HG02588 (cell line): ENCODE measurements around the gene SLC23A2.
A peak's percentile ranks its signal among the peaks of the same experiment; 100 is the strongest.

Experiments used
- ATAC-seq: cut with Tn5 transposase; IDR thresholded peaks from one replicate; pipeline ENCODE4 v1.9.1; 2021; ENCODE audit warnings: mild to moderate bottlenecking, moderate library complexity; ENCODE audit not compliant: unreplicated experiment

SLC23A2 gene

DNA sequence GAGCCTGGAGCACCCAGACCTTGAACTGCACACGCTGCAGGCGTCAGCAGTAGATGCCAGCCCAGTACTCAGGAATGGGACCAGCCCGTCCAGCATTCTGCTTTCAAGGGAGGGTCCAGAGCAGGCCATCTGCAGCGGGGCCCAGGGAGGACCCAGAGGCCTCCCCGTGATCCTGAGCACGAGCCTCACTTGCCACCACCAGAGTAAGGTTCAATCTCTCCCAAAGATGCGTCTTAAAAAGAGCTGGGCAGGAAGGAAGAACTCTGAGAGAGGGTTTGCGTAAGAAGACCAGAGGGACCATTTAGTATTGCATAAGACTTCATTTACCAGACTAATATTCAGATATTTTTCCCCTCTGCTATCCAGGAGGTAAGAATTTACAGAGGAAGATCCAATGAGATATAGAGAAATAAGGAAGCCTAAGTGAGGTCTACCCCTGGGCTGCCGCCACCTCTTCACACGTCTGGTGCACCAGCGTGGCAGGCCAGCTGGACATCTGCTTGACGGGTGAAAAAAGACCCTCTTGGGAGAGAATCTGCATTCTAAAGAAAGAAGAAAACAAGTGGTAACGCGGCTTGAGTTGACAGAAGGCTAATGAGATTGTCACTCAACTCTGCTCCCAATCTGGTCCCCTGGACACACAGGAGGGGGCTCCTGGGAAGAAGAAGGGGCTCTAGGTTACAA is 172.3 kb downstream of the SLC23A2 start:
- ATAC-seq: no peak

DNA sequence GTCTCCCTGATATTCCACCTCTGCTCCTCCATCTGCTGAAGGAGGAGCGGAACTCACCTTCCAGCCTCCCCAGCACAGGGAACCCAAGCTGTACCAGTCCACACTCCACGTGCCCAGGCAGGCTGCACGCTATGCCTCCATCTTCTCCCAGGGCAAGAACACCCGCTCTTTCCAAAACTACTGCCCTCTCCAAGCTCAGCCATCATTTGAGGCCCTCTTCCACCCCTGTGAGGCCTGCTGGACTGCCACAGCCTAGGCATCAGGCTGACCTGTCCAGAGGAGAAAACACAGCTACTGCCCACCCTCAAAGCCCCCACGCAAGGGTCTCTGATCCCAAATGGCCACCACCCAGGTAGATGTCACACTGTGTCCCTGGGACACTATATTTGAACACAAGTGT is 179.7 kb downstream of the SLC23A2 start:
- no peak for ATAC-seq

DNA sequence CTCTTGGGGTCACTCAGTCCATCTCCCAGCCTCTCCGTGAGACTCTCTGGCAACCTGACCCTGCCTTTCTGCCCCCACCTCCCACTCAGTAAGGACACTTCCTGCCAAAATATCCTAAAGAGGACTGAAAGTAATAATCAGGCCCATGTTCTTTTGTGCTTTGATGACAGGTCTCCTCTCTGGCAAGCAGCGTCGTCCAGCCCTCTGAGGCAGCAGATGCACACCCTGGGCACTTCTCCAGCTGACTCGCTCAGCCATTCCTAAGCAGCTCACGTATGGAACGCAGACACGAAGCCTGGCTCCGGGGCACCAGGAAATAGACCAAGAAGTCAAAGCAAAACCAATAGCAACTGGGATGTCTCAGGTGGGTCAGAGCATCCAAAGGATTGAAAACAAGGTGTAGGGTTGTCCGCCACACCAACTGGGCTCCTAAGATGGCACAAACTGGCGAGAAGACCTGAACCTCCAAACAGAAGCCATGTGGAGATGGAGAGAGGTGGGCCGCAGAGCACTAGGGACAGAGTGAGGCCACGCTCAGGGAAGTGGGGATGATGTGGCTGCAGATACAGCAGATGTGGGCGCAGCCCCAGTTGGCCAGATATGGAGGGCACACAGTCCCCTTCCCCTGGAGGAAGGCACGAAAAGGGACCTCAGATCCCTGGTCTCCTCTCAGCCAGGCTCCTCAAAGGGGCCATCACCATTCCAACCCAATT is 180.3 kb downstream of the SLC23A2 start:
- no peak for ATAC-seq

DNA sequence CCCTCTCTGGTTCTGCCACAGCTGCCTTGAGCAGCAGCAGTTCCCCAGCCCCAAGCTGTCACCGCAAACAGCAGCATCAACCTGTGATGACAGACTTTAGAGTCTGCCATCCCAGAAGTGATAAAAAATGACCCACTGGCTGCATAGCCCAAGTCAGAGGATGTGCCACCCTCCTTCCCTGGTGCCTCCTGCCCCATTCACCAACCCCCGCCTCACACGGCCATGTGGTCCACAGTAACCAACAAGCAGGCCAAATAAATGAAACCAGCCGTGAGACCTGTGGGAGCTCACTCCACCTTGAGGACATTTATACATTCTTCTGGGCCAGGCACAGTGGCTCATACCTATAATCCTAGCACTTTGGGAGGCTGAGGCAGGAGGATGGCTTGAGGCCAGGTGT is 181.4 kb downstream of the SLC23A2 start:
- no peak for ATAC-seq

DNA sequence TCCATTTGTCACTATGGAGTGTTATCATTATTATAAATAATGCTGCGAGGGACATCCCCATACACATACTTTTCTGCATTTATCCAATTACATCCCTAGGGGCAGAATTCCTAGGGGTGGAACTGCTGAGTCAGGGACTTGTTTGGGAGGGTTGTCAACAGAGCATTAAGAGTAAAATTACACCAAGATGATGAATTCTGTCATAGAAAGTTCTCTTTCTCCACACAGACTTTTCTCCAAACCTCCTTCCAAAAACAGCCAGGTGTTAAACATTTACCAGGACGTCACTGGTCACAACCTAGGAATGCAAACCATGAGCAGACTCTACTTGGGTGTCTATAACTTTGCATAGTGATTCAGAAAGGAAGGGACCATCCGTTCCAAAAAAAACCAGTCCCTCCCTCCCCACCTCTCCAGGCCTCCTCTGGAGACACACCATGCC is 184.1 kb downstream of the SLC23A2 start:
- no peak for ATAC-seq

DNA sequence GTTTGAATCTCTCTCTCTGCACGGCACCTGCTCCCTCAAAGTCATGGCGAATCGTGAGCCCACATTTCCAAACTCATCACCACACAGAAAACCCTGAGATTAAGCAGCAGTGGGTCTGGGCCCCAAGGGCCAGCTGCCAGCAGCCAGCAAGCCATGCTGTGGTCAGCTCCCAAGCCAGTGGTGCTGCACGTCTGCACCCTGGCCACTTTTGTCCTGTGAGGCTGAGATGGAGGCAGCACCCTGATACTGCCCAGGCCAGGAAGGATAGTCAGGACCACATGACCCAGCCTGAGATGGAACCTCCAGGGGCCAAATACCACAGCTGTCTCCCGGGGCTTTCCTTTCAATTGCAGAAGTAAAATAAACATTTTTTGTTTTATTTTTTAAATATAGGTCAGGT is 185.7 kb downstream of the SLC23A2 start:
- ATAC-seq: no peak

DNA sequence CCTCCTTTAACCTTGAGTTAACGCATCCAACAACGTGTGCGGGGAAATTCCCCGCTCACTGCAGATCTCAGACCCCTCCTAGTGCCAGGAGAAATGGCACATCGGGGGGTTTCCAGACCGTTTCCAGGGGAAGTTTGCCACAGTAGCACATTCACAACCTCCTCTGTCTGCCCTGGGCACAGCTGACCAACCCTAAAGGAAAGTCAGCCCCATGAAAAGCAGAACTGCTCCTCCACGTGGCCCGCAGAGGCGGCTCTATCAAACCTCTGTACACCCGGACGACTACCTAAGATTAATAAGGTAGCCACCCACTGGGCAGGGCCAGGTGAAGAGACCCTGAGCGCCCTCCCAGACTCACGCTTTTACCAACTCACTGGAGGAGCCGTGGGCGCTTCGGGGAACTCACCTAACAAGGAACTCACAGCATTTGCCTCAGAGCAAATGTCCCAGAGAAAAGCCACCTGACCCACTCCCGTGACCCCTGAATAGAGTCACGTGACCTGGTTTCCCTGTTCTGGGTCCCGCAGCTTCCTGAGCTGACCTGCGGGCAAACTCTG is 186.5 kb downstream of the SLC23A2 start:
- ATAC-seq: peak; percentile 46

DNA sequence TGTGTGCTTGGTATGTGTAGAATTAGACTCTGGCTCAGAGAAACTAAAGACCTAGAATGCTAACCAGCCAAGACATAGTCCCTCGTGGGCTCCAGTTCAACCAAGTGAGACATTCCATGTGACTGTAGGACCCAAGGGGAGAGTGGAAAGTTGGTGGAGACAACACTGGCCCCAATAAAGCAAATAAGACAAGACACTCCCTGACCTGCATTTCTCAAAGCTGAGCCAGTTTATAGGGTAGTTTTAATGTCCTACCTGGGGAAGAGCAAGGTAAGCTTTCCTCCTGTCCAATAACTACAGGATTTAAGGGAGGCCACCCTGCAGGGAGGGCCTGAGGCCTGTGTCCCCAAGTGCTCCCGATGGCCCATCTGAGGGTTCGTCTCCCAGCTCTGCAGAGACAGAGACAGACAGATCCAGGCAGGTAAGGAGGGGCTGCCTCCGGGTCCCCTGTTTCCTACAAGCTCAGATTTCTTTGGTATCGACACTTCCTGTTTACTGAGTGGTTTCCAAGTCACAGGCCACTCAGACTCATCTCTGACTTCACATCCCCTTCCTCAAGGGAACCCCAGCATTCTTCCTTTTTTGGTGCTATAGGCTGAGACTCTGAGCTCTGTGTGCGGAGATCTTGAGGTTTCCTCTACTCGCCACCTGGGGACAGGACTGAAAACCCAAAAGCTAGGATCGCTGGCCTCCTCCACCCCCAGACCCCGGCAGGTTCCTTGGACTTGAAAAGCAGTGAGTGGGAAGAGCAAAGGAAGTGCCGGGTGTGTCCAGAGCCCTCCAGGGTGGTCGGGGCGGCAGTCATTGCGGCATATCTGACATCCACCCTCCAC is 187.2 kb downstream of the SLC23A2 start:
- peak; percentile 30 for ATAC-seq

DNA sequence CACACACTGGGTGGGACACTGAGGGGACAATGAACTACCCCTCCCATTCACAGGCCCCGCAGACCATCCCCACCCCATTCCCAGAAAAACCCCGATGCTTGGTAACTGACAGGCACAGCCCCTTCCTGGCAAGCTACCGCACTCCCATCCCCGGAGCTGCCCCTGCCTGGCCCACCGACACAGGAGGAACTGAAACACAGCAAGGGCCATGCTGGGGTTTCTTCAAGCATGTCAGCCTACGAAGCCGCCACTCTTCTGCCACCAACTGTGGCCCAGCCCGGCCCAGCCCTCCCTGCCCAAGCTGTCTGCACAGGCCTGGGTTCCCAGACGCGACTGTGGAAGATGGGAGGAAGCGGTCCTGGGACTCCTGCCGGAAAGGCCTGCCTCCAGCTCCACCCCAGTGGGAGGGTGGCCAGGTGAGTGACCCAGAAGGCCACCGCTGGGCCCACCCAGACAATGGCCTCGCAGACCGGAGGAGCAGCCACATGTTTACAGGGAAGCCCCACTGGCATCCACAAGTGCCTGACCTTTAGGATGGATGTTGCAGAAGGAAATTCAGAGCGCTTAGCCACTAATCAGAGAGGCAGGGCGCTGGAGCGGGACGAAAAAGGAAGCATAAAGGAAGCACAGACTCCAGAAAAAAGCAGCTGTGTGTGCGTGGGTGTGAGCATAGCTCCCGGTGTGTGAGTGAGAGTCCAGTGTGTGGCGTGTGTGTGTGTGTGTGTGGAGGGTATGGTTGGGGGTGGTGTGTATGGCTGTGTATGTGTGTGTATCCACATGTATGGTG is 188.0 kb downstream of the SLC23A2 start:
- ATAC-seq: peak; percentile 20

DNA sequence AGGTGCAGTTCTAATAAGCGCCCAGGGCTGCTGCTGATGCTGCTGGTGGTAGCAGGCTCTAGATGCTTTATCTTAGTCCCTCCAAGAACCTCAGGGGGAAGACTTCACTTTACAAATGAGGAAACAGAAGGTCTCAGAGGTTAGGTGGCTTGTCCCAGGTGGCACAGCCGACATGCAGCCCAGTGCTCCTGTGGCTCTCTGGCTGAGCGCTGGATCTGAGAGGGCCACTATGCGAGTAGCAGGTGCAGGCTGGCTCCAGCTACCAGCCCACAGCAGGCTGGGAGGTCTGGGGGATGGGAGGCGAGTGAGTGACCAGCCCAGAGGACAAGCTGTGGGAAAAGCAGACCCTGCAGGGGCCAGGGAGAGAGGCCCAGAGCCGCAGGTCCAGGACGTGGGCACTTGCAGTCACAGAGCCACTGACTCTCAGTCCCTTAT is 188.7 kb downstream of the SLC23A2 start:
- ATAC-seq: peak; percentile 7

DNA sequence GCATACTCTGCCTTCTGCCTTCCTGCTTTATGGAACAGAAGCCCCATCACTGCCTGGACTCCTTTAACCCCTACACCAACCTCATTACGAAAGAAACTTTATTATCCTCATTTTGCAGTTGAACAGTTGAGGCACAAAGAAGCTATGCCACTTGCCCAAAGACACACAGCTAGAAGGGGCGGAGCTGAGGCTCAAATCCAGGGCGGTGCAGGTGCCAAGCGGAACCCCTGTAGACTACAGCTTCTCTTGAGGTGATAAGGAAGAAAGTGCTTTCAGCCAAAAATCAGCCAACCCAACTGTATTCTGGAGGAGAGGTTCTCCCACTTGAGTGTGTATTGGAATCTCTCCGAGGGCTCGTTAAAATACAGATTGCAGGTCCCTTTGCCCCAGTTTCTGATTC is 189.1 kb downstream of the SLC23A2 start:
- no peak for ATAC-seq

DNA sequence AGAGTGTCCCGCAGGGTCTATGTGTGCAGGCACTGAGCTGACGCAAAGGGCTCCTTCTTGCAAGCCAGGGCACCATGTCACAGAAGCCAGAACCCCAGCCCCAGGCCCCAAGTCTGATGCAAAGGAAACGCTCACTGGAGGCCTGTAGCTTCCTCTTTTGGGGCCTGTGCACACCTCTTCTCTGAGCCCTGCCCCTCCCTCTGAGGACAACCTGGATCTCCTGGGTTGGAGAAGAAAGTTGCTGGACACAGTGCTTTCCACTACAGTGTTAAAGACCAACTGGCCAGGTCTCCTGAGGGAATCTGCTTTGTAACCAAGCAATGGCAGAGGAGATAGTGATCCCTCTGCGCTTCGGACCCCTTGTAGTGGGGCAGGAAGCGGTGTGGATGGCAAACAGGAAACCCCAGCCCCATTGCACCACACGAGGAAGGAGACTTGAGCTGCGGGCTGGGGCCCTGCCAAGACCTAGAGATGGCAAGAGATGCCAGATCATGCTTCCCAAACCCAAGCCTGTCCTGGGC is 189.6 kb downstream of the SLC23A2 start:
- ATAC-seq: no peak

DNA sequence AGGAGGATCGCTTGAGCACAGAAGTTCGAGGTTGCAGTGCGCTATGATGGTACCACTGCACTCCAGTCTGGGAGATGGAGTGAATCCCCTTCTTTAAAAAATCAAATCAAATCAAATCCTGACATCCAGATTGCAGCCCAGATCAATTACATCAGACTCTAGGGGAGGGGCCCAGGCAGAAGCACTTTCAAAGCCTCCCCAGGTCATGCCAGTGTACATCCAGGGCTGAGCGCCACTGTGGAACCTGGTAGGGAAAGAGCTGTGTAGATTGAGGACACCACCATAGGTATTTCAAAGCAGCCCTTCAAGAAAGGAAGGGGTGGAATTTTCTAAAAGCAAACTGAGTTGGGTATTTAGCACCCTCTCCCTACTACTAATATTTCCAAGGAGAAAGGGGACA is 190.1 kb downstream of the SLC23A2 start:
- ATAC-seq: no peak

DNA sequence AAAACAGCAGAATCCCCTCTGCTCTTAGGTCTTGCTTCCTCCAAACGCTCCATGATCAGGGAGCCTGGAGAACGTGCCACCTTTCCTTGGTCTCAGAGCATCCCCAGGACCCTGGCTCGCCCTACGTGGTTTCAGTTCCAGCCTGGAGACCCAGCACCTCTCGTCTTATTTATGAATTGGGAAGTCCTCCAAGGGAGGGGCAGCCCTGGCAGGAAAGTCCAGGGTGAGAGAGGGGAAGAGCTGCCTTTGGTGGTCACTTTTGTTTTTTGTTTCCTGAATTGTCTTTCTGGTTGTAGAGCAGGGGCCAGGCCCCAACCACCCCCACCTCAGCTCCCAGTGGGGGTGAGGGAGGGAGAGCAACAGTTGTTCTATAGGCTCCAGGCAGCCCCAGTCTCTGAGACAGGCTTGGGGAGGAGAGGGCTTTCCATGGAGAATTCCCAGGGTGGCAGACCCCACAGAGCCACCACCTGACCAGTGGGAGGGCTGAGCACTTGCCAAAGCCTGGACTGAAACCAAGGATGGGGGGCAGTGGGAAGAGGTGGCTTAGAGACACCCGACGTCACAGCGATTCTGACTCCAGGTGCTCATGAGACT is 190.8 kb downstream of the SLC23A2 start:
- no peak for ATAC-seq

DNA sequence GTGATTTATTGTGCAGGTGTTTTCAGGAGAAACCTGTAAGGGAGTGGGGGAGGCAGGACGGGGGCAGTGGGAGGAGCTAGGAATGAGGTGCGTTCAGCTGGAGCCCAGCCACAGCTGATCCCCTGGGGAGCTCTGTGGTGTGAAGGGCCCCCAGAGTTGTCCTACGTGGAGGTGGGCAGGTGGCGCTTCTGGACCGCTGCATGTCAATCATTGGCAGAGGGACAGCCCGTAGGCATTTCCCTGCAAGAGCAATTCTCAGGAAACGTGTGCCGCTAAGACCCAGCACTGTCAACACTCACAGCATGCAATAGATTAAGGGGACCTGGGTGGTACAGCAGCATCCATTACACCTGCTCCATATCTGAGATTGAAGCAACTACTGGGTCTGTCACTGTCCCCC is 191.6 kb downstream of the SLC23A2 start:
- peak; percentile 31 for ATAC-seq

DNA sequence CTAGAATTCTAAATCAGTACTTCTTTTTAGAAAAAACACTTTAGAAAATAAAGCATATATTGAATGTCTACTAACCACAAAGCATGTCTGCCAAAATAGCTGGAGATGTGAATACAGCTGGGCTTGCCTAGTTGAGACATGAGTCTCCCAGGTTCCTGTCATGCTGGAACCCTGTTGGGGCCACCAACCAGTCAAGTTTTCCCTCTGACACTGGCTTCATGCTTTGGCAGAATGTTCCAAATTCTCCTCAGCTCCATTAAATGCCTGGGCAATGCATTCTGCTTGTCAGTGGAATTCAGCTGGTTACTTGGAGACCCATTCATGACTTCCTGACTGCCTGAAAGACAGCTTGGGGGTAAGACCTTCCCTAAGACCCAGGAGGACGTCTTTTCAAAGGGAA is 192.4 kb downstream of the SLC23A2 start:
- ATAC-seq: no peak

DNA sequence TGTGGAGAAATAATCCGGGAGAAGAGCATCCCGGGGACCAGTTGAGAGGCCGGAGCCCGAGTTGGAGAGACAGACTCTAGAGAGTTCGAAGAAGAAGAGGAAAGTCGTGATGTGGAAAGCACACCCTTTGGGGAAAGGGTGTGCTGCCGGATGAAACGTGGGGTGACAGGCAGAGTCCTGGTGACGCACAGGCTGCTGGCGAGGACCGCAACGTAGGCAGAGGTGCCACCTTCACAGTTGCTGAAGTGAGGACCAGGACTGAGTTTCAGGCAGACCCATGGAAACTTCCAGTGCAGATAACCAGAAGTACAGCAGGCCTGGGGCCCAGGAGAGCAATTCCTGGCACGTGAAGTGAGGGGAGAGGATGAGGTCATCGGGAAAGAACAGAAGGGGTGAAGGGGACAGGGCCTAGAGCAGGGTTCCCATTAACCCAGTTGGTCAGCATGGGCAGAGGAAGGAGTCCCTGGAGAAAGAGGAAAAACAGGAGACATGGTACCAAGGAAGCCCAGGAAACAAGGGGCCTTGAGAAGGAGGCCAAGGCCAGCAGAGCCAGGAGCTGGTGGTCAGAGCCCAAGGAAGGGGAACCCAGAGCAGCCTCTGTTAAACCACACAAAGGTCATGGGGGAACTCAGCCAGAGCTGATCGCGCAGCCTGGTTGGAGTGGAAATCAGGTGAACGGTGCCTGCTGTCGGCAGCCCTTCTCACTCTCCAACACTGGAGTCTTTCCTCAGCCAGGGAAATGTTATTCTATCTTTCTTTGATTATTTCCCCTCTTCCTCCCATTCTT is 195.5 kb downstream of the SLC23A2 start:
- ATAC-seq: no peak

DNA sequence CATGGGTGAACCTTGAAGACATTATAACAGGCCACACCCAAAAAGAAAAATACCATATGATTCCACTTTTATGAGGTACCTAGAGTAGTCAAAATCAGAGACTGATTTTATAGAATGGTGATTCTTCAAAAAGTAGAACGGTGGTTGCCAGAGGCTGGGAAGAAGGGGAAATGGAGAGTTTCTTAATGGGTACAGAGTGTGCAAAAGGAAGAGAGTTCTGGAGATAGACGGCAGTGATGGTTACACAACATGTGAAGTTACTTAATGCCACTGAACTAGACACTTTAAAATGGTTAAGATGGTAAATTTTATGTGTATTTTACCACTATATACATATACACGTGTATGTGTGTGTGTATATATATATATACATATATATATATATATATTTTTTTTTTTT is 198.8 kb downstream of the SLC23A2 start:
- ATAC-seq: no peak
